Spinal cord (tissue), 10 donors: ENCODE measurements around the gene PDAP1. TPM values are rescaled to one million over a fixed set of nuclear protein-coding genes. Genes with fewer than 3 reads are reported as not detected.

Source experiments
- DNase-seq, 6 donors: peaks; one replicate each; pipeline versions ENCODE4 v3.0.0 to v3.0.0-alpha.2; 2013 to 2015; ENCODE audit warnings: low spot score in 6 of 6, low read depth in 4 of 6
- H3K27ac ChIP-seq: one replicate; pipeline ENCODE4 v1.5.1; 2013; ENCODE audit warnings: low read depth, low read length, control low read depth
- H3K27me3 ChIP-seq: one replicate; pipeline ENCODE4 v1.6.1; 2013; ENCODE audit warnings: low read length; ENCODE audit not compliant: control insufficient read depth, insufficient read depth
- H3K36me3 ChIP-seq: one replicate; pipeline ENCODE4 v1.6.1; 2013; ENCODE audit warnings: low read length; ENCODE audit not compliant: control insufficient read depth, insufficient read depth
- H3K4me1 ChIP-seq: one replicate; pipeline ENCODE4 v1.6.1; 2013; ENCODE audit warnings: low read length; ENCODE audit not compliant: control insufficient read depth, insufficient read depth
- H3K4me3 ChIP-seq: one replicate; pipeline ENCODE4 v1.5.1; 2013; ENCODE audit warnings: low read depth, low read length, control low read depth
- H3K9me3 ChIP-seq: one replicate; pipeline ENCODE4 v1.6.1; 2013; ENCODE audit warnings: low read length; ENCODE audit not compliant: control insufficient read depth, insufficient read depth
- WGBS: methylation state at CpG from one replicate; pipeline ENCODE4 v1.1.5; 2013; ENCODE audit warnings: missing lambda C conversion rate; ENCODE audit not compliant: insufficient coverage; 5-methylcytosine and 5-hydroxymethylcytosine counted together
- polyA plus RNA-seq, 2 donors: library from polyadenylated mRNA; unstranded; fragments of 120-200 nt; gene quantifications; one replicate each; pipeline ENCODE4 v1.2.1, GENCODE V29; 2013; ENCODE audit not compliant: insufficient read length in 2 of 2
- total RNA-seq, 2 donors: library from RNA; depleted of rRNA in 1 of 2; stranded (reverse); fragments of 120-200 nt in 1 of 2; fragments of >200 nt in 1 of 2; gene quantifications; one replicate each; pipeline versions ENCODE4 v1.2.3 to v1.2.4, GENCODE V29; 2013 to 2014
- donor health status: healthy.

The PDAP1 gene
- total and polyA plus RNA-seq, 4 donors = 19.3 to 213 (median 138) TPM

DNA sequence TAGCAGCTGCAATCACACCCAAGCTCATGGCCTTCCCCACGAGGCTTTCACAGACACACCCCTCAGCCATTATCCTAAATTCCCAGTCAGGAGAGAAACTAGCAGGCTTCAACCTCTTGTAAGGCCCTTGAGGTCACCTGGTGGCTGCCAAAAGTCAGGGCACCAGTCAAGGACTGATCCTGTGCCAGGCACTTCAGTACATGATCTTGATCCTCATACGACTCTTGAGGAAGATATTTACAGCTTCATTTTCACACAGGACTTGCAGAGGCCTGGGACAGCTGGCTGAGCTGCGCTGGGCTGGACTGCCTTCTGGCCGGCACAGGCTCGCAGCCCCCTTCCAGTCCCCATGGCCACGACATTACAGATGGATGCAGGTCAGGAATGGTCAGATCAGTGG, 8.8 kb downstream of the PDAP1 start:
- peaks cover 94% of the 10 kb centered on the region for H3K36me3 ChIP-seq
- no peak for DNase-seq

DNA sequence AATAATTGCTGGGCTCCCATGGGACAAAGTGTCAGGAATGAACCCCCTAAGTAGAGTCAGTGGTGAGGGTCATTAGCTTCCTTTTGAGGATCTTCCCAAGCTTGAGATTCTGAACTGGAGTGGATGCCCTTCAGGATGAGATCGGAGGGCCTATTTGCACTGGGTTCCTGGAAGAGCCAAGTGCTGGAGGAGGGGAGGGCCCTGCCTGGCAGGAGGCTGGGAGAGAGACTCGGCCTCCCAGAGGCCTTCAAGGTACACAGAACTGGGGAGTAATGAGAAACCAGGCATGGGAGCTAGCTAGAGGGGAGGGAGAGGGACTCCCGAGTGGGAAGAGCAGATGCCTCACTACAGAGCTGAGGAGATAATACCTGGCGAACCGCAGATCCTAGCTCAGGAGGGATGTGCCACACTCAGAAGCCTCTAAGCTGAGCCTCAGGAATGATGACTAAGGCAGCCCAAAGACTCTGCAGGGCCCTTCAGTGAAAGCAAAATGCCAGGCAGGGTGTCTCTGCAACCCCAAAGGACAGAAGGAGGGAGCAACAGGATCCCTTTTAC, 9.4 kb downstream of the PDAP1 start:
- Histone ChIP-seq H3K9me3 (no peaks in the 10 kb centered on the region), H3K4me3 (no peak overlapping the region), H3K36me3 (peaks cover 91% of the 10 kb centered on the region), H3K27ac (no peak overlapping the region), H3K27me3 (no peaks in the 10 kb centered on the region), H3K4me1 (peaks cover 10% of the 10 kb centered on the region)
- no peak for DNase-seq
- 84% methylated on average over 5 of the region's 5 CpGs for WGBS

More for the DNA sequence above, 8.8 kb downstream of the PDAP1 start:
- Histone ChIP-seq H3K27ac (no peak overlapping the region), H3K4me1 (peaks cover 6% of the 10 kb centered on the region), H3K9me3 (no peaks in the 10 kb centered on the region), H3K4me3 (no peak overlapping the region), H3K27me3 (no peaks in the 10 kb centered on the region)
- WGBS = 92% methylated on average over 4 of the region's 6 CpGs

DNA sequence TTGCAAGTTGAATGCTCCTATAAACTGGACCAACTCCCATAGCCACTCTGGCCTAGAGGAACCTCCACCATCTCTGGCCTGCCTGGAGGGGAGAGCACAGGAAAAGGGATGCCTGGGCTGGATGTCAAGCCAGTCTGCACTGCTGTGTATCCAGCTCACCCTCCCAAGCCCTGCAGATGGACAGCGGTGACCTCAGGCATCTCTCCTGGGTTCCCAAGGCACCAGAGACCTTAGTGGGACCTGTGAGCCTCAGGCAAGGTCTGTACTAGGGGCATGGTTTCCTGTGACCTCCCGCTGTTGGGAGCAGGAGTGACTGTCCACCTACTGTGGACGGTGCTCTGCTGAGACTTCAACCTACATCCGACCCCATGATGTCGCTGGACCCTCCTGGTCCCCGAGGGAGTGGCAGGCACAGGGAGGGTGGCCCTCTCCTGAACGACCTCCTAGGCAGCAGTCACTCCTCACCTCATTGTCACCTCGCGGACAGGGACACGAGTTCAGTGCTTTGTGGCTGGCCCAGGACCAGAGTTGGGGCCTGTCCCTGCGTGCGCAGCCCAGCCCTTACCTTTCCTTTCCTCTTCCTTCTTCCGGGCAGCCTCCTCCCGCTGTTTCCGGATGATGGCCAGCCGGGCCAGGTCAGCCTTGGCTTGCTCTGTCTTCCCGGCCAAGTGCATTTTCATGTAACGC, 11.0 kb downstream of the PDAP1 start:
- Histone ChIP-seq H3K27me3 (no peaks in the 10 kb centered on the region), H3K36me3 (peaks cover 81% of the 10 kb centered on the region), H3K4me1 (peaks cover 25% of the 10 kb centered on the region), H3K9me3 (no peaks in the 10 kb centered on the region), H3K4me3 (no peak overlapping the region), H3K27ac (peak overlapping the region; percentile 29)
- 95% methylated on average over 17 of the region's 18 CpGs for WGBS
- DNase-seq = no peak

DNA sequence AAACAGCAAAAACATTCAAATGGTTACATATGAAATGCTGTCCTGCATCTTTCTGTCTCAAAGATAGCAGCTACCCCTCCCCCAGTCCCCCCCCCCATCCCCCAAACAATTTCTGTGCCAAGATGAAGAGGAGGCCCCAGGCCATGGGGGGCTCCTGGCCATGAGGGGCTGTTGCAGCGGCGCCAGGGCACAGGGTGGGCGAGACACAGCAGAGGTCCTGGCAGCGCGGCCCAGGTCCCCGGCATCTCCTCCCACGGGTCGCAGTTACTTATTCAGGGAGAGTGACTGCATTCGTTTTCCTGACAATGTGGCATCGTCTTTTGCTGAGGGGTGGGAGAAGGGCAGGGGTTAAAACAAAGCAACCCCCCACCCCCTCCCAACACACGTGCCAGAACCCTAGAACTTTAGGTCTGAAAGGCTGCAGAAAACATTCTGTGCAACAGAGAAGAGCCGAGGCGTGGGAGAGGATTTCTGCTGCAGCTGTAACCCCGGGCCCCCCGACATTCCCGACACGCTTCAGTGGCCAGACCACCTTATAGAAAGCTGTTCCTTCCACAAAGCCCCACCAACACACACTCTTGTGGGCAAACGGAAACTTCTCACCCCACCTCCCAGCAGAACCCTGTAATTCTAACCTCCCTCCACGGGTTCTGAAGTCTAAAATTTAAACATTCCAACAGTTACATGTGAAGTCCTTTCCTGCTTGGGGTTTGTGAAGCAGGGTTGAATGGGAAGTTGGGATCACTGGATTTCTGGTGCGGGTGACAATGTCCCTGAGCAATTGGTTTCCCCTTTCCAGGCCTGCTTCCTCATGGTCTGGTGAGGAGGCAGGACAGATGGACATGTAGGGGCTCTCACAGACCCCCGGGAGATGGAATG, 11.7 kb downstream of the PDAP1 start:
- Histone ChIP-seq H3K27ac (peak overlapping the region; percentile 29), H3K36me3 (peaks cover 73% of the 10 kb centered on the region), H3K27me3 (no peaks in the 10 kb centered on the region), H3K4me3 (no peak overlapping the region), H3K4me1 (peaks cover 32% of the 10 kb centered on the region), H3K9me3 (no peaks in the 10 kb centered on the region)
- WGBS = 92% methylated on average over 12 of the region's 21 CpGs
- no peak for DNase-seq

DNA sequence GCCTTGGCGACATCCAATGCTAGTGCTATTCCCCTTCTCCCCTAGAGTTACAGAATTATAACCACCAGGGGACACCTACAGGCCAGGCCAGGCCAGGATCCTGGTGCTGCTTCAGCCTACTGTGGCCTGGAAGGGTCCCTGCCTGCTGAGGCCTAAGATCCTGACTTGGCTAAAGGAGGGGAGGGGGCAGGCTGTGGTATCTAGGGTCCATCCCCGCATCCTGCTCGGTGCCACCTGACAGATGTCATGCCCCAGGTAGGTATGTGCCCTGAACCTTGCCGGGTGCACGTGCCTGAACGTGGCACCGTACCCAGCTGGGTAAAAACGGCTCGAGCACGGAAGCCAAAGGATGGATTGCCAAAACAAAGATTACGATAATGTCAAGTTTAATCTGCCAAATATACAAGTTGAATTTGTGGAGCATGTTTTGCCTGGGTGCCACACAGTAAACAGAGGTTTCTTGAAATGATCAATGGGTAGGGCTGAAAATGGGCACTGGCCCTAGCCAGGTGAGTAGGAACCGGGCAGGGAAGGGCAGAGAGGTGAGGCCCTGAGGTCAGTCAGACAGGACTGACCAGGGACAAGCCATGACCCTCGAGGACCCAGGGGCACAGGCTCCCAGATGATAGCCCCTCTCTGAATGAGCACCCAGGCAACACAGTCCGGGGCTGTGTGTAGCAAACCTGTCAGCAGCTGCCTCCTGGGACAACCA, 12.6 kb downstream of the PDAP1 start:
- H3K4me1 ChIP-seq = peaks cover 32% of the 10 kb centered on the region
- no peak overlapping the region for H3K27ac ChIP-seq
- no peak for DNase-seq
- peaks cover 69% of the 10 kb centered on the region for H3K36me3 ChIP-seq
- H3K27me3 ChIP-seq = no peaks in the 10 kb centered on the region
- no peak overlapping the region for H3K4me3 ChIP-seq
- WGBS = 94% methylated on average over 13 of the region's 14 CpGs
- H3K9me3 ChIP-seq = no peaks in the 10 kb centered on the region

DNA sequence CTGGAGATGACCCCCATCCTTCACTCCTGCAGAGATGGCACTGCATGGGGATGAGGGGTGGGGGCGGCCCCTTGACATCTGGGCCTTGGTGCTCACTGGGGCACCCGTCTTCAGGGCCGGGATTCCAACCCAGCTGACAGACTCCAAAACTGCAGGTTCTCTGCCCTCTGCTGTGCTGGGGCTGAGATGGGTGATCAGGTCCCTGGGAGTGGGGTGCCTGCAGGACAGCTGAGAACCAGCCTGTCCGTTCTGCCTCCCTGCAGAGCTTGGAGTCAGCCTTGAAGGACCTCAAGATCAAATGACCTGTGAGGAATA, 14.3 kb downstream of the PDAP1 start:
- WGBS = 84% methylated on average over 3 of the region's 4 CpGs
- Histone ChIP-seq H3K27me3 (no peaks in the 10 kb centered on the region), H3K4me1 (peaks cover 32% of the 10 kb centered on the region), H3K9me3 (no peaks in the 10 kb centered on the region), H3K27ac (no peak overlapping the region), H3K36me3 (peaks cover 63% of the 10 kb centered on the region), H3K4me3 (no peak overlapping the region)
- no peak for DNase-seq

DNA sequence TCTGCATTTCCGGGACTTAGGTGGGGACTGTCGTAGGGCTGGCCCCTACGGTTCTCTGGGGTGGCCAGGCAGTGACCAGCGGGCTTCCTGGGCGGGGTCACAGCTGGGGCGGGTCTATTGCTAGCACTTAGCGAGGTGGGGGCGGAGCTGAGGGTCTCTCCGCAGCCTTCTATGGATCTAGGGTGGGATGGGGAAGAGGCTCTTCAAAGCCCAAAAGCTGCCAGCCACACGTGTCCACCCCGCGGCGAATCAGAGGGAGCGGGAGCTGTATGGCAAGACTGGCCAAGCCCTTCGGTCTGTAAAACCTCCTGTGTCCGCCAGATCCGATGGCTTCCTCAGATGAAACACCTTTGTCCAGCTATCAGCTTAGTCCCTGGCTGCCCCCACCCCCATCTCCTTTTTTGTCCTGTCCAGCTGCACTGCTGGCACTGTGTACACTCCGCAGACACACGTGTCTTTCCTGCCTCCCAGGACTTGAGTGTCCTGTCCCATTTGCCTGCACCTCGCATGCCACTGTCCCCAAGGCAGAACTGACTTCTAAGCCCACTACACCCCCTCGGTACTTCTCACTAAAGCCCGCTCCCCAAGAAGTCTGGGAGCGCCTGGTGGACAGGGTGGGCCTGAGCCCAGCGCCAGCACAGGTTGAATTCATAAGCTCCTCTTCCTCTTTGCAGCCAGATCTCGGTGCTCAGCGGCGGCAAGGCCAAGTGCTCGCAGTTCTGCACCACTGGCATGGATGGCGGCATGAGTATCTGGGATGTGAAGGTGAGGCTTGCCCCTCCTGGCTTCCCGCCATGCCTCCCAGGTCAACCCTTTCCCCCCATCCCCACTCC, 14.8 kb downstream of the PDAP1 start:
- 17% methylated on average over 24 of the region's 30 CpGs for WGBS
- H3K36me3 ChIP-seq = peaks cover 57% of the 10 kb centered on the region
- DNase-seq = peak in 4 of 6 donors; percentile 43 to 94 (median 75)
- H3K27ac ChIP-seq = peak overlapping the region; percentile 25
- H3K27me3 ChIP-seq = no peaks in the 10 kb centered on the region
- peak overlapping the region; percentile 60 for H3K4me3 ChIP-seq
- peaks cover 32% of the 10 kb centered on the region for H3K4me1 ChIP-seq
- no peaks in the 10 kb centered on the region for H3K9me3 ChIP-seq

DNA sequence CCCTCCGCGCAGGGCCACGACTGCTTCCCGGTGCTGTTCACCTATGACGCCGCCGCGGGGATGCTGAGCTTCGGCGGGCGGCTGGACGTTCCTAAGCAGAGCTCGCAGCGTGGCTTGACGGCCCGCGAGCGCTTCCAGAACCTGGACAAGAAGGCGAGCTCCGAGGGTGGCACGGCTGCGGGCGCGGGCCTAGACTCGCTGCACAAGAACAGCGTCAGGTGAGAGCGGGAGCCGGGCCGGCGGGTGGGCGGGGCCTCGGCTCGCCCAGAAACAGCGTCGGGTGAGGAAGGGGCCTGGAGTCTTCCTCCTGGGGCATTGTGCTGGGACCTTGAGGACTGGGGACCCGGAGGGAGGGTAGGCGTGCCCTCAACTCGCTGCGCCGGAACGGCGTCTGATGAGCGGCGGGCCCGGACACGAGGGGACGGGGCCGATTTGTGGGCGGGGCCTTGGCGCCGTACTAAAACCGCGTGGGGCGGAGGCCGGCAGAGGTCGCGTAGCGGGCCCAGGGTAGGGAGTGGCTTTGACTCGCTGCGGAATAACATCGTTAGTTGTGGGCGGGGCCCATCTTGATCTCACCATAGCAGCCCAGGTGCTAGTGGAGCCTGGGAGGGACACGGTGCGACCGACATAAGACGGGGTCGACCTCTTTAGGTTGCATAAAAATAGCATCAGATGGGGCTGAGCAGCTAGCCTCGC, 15.6 kb downstream of the PDAP1 start:
- peak overlapping the region; percentile 25 for H3K27ac ChIP-seq
- H3K4me3 ChIP-seq = peak overlapping the region; percentile 60
- peaks cover 57% of the 10 kb centered on the region for H3K36me3 ChIP-seq
- 2% methylated on average over 68 of the region's 68 CpGs for WGBS
- DNase-seq = peak in 5 of 6 donors; percentile 31 to 95 (median 59)
- no peaks in the 10 kb centered on the region for H3K27me3 ChIP-seq
- no peaks in the 10 kb centered on the region for H3K9me3 ChIP-seq
- peaks cover 32% of the 10 kb centered on the region for H3K4me1 ChIP-seq
